Hepatocyte (in vitro differentiated cells): ENCODE measurements around the gene LRMDA.

ENCODE experiments used
- EZH2phosphoT487 ChIP-seq: fragments of 200-600 bp; sonication (generic); IDR thresholded peaks from one replicate; pipeline ENCODE4 v1.6.1; 2018; ENCODE audit warnings: antibody characterized with exemption, mild to moderate bottlenecking, low read depth, moderate library complexity; ENCODE audit not compliant: unreplicated experiment, severe bottlenecking
- TF ChIP-seq, protein P1 (sequence below): fragments of 200-600 bp; sonication (generic); IDR thresholded peaks from 2 replicates; pipeline ENCODE4 v1.5.1; 2016; ENCODE audit warnings: antibody characterized with exemption, mild to moderate bottlenecking; ENCODE audit not compliant: poor library complexity

DNA sequence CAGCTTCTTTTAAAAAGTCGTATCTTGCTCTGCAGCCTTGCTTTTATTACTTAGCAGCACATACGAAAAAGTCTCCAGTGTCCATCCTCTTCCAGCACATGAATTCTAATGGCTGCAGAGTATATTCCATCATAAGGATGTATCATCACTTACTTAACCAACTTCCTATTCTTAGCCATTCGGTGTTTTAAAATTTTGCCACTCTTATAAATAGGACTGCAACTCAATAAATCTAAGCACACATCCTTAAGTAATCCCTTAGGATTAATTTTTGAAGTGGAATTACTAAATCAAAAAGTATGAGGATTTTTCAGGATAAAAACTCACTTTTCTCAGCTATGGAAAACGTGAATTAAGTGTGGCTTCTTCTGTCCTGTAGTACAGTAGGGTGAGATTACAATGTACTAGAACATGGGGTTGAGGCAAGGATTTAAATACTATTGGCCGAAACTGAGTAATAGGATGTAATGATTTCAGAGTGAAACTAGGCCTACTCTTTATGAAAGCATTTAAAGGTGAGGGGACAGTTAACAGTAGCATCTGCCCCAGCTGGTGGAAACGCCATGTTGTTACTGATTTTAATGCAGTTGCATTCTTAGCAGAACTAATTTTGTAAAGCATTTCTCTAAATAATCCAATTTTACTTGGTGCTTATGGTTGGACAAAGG is 1035.5 kb downstream of the LRMDA start:
- TF ChIP-seq, protein P1, sequence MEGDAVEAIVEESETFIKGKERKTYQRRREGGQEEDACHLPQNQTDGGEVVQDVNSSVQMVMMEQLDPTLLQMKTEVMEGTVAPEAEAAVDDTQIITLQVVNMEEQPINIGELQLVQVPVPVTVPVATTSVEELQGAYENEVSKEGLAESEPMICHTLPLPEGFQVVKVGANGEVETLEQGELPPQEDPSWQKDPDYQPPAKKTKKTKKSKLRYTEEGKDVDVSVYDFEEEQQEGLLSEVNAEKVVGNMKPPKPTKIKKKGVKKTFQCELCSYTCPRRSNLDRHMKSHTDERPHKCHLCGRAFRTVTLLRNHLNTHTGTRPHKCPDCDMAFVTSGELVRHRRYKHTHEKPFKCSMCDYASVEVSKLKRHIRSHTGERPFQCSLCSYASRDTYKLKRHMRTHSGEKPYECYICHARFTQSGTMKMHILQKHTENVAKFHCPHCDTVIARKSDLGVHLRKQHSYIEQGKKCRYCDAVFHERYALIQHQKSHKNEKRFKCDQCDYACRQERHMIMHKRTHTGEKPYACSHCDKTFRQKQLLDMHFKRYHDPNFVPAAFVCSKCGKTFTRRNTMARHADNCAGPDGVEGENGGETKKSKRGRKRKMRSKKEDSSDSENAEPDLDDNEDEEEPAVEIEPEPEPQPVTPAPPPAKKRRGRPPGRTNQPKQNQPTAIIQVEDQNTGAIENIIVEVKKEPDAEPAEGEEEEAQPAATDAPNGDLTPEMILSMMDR = no peak
- no peak for TF ChIP-seq EZH2phosphoT487
